ENCODE data around the gene SCUBE1. TPM values are rescaled to one million over a fixed set of nuclear protein-coding genes. Genes with fewer than 3 reads are reported as not detected.

The SCUBE1 gene
- total and polyA plus RNA-seq, 2 of the 8 experiments (the other 6 are each of a cell fraction or from before 2014, with no cell fraction given), result 2.3 to 4.9 TPM

- Histone ChIP-seq H3K9me3 (ENCODE audit: insufficient read depth in 2 of 2, low read depth in 1 of 2, low read length in 1 of 2) (no peaks in the 10 kb centered on the region), H2AFZ (ENCODE audit: low read length) (no peak overlapping the region), H2BK120ac (replicated peaks; ENCODE audit: low read depth, low read length) (no peak overlapping the region), H3K14ac (ENCODE audit: insufficient read length) (no peak overlapping the region), H3K56ac (replicated peaks; ENCODE audit: insufficient read length, low read depth, low read length) (no peak overlapping the region), H4K20me1 (replicated peaks in 1 of 2; ENCODE audit: control insufficient read depth in 1 of 2, insufficient read depth in 2 of 2, low read length in 2 of 2) (peaks cover 7 to 11% of the 10 kb centered on the region in 2 experiments), H3K4me2 (ENCODE audit: insufficient read depth in 1 of 2, low read depth in 2 of 2, low read length in 2 of 2) (no peak overlapping the region), H2BK15ac (ENCODE audit: low read length) (no peak overlapping the region), H3K79me1 (ENCODE audit: low read depth, low read length) (no peaks in the 10 kb centered on the region), H4K91ac (replicated peaks; ENCODE audit: insufficient read length, low read length) (no peak overlapping the region), H3K36me3 (ENCODE audit: control insufficient read depth in 2 of 4, insufficient read depth in 4 of 4, low read length in 3 of 4) (peaks cover 31 to 64% (median 62%) of the 10 kb centered on the region in 4 experiments), H4K8ac (ENCODE audit: extremely low read depth, insufficient read depth, low read length) (peak overlapping the region; percentile 57; the same call in 1 of the 2 replicates), H3K4me1 (replicated peaks in 1 of 4; ENCODE audit: control insufficient read depth in 3 of 4, insufficient read depth in 4 of 4, low read length in 3 of 4) (no peaks in the 10 kb centered on the region), H3K4me3 (ENCODE audit: extremely low read depth in 1 of 4, insufficient read depth in 2 of 4, low read depth in 3 of 4, low read length in 4 of 4) (no peak overlapping the region), H3K18ac (ENCODE audit: extremely low read depth, low read length) (no peak overlapping the region), H3K4ac (replicated peaks; ENCODE audit: insufficient read length, low read depth, low read length) (no peak overlapping the region), H3K9ac (replicated peaks in 1 of 4; ENCODE audit: extremely low read depth in 1 of 4, low read depth in 3 of 4, low read length in 3 of 4) (no peak overlapping the region), H4K5ac (ENCODE audit: insufficient read length, low read depth, low read length) (no peak overlapping the region), H3K27ac (ENCODE audit: low read depth, low read length) (no peak overlapping the region), H3K23ac (ENCODE audit: insufficient read length) (no peak overlapping the region), H2BK5ac (ENCODE audit: low read depth, low read length) (no peak overlapping the region), H2BK20ac (ENCODE audit: low read length) (no peak overlapping the region), H2AK5ac (ENCODE audit: low read depth, low read length) (no peak overlapping the region), H2BK12ac (ENCODE audit: low read depth, low read length) (no peak overlapping the region), H3K79me2 (ENCODE audit: control insufficient read depth in 1 of 2, insufficient read depth in 2 of 2, low read length in 2 of 2) (no peaks in the 10 kb centered on the region), H3K27me3 (replicated peaks in 1 of 4; ENCODE audit: control insufficient read depth in 3 of 4, extremely low read depth in 1 of 4, insufficient read depth in 3 of 4, low read length in 3 of 4) (no peaks in the 10 kb centered on the region), H3K23me2 (ENCODE audit: low read depth, low read length) (no peaks in the 10 kb centered on the region)
- POLR2A ChIA-PET (ENCODE audit: partially characterized antibody), result interaction anchor here (1.7 to 2.5 kb wide), 2 partner anchors 9 kb away, joined by 5 to 12 read pairs; no protein-coding TSS in a partner anchor
- DNase-seq (ENCODE audit: low read depth in 1 of 2, low spot score in 2 of 2) (no peak), FAIRE-seq (no peak)
- TF ChIP-seq SP4 (IDR thresholded peaks at IDR 0.05; ENCODE audit: low read length), result no peak
- TF ChIP-seq CBX5 (IDR thresholded peaks at IDR 0.05; ENCODE audit: low read depth, low read length), result no peak
- no peak for TF ChIP-seq RNF2 (IDR thresholded peaks at IDR 0.05; ENCODE audit: borderline replicate concordance, low read depth, low read length, missing control alignments, poor library complexity, severe bottlenecking)
- TF ChIP-seq FOSL1 (IDR thresholded peaks at IDR 0.05; ENCODE audit: insufficient read depth, low read depth, low read length), result no peak
- TF ChIP-seq YY1 (IDR thresholded peaks at IDR 0.05; ENCODE audit: low read depth, low read length), result no peak
- TF ChIP-seq SRF (IDR thresholded peaks at IDR 0.05; ENCODE audit: low read depth, low read length), result no peak
- TF ChIP-seq TCF12 (IDR thresholded peaks at IDR 0.05; ENCODE audit: low read depth, low read length), result no peak
- TF ChIP-seq HDAC6 (IDR thresholded peaks at IDR 0.05; ENCODE audit: low read depth, low read length), result no peak
- TF ChIP-seq EGR1 (IDR thresholded peaks at IDR 0.05; ENCODE audit: borderline replicate concordance, low read depth, low read length), result no peak
- TF ChIP-seq CTBP2 (IDR thresholded peaks at IDR 0.05; ENCODE audit: borderline replicate concordance, insufficient read depth, insufficient read length, low read length), result no peak
- TF ChIP-seq ZNF274 (IDR thresholded peaks at IDR 0.05; ENCODE audit: borderline replicate concordance, extremely low read depth, low read length), result no peak
- TF ChIP-seq E2F6 (IDR thresholded peaks at IDR 0.05), result no peak
- no peak for TF ChIP-seq ASH2L (IDR thresholded peaks at IDR 0.05; ENCODE audit: low read length)
- WGBS, 2 experiments (ENCODE audit: extremely low coverage in 1 of 2, insufficient coverage in 1 of 2, insufficient read length in 1 of 2, insufficient replicate concordance in 2 of 2, low coverage in 1 of 2, low lambda C conversion rate in 2 of 2, missing lambda C conversion rate in 1 of 2), result 93% methylated on average over 14 of the region's 14 CpGs; no CpG with 5 or more reads in 1 of the 2 experiments
- CTCF ChIA-PET (ENCODE audit: partially characterized antibody), result interaction anchor here (1.3 to 1.4 kb wide), 2 partner anchors 9 to 58 kb away, joined by 3 to 5 read pairs; no protein-coding TSS in a partner anchor
These were observed 172.1 kb downstream of the SCUBE1 start for GRCh38 chr22:43171019-43171491.
